Caco-2 (cell line): ENCODE data around the gene C5AR2. TPM values are rescaled to one million over a fixed set of nuclear protein-coding genes. Genes with fewer than 3 reads are reported as not detected.

Source experiments
- BruUV-seq: library from RNA; stranded (reverse); fragments of 400-500 nt; replicated peaks from 2 replicates; lab custom pipeline; 2021; lab: Mats Ljungman, UMichigan
- CTCF ChIA-PET: fragments of 300-600 bp; sonication (Branson Sonifier 250); formaldehyde crosslinking; loops from one replicate; lab custom pipeline; 2022; ENCODE audit warnings: antibody characterized with exemption; lab: Charles Lee
- POLR2A ChIA-PET: fragments of 300-600 bp; sonication (Branson Sonifier 250); formaldehyde crosslinking; loops from one replicate; lab custom pipeline; 2022; ENCODE audit warnings: antibody characterized with exemption; lab: Charles Lee
- DNase-seq, 2 experiments: peaks; one replicate each; pipeline versions ENCODE4 v3.0.0 to v3.0.0-alpha.2; 2020 to 2022
- H3K27me3 ChIP-seq: replicated peaks from 2 replicates; pipeline ENCODE4 v1.6.0; 2011; ENCODE audit warnings: low read length; ENCODE audit not compliant: control insufficient read depth, insufficient read depth
- H3K36me3 ChIP-seq: 2 replicates; pipeline ENCODE4 v1.5.1; 2011; ENCODE audit warnings: low read length; ENCODE audit not compliant: control insufficient read depth, insufficient read depth
- H3K4me1 ChIP-seq: fragments of 250-450 bp; sonication (Bioruptor Pico); 2 replicates; pipeline ENCODE4 v1.5.1; 2020; ENCODE audit warnings: mild to moderate bottlenecking
- H3K4me3 ChIP-seq: 2 replicates; pipeline ENCODE4 v1.5.1; 2011; ENCODE audit warnings: low read depth, mild to moderate bottlenecking, control low read depth, low read length
- H3K9me3 ChIP-seq: fragments of 250-450 bp; sonication (Bioruptor Pico); 2 replicates; pipeline ENCODE4 v1.5.1; 2020; ENCODE audit warnings: mild to moderate bottlenecking, moderate library complexity
- H3K27ac Mint-ChIP-seq: one replicate; pipeline ENCODE4 v1.8.0; 2022; ENCODE audit warnings: mixed read lengths; ENCODE audit not compliant: unreplicated experiment
- H3K27me3 Mint-ChIP-seq: one replicate; pipeline ENCODE4 v1.8.0; 2022; ENCODE audit warnings: mixed read lengths; ENCODE audit not compliant: insufficient read depth, unreplicated experiment
- H3K36me3 Mint-ChIP-seq: one replicate; pipeline ENCODE4 v1.8.0; 2022; ENCODE audit warnings: mild to moderate bottlenecking, mixed read lengths; ENCODE audit not compliant: insufficient read depth, unreplicated experiment
- H3K4me1 Mint-ChIP-seq: one replicate; pipeline ENCODE4 v1.8.0; 2022; ENCODE audit warnings: low read depth, mixed read lengths; ENCODE audit not compliant: unreplicated experiment
- H3K4me3 Mint-ChIP-seq: one replicate; pipeline ENCODE4 v1.8.0; 2022; ENCODE audit warnings: mild to moderate bottlenecking, moderate library complexity, mixed read lengths; ENCODE audit not compliant: unreplicated experiment
- H3K9me3 Mint-ChIP-seq: one replicate; pipeline ENCODE4 v1.8.0; 2022; ENCODE audit warnings: mixed read lengths; ENCODE audit not compliant: unreplicated experiment
- intact Hi-C: fragments of 100-400 bp; cut with micrococcal nuclease; formaldehyde crosslinking; loops from one replicate; pipeline ENCODE4 v1.10.0; 2022; ENCODE audit not compliant: unreplicated experiment
- total RNA-seq: library from RNA; stranded (reverse); gene quantifications from 2 replicates; pipeline ENCODE4 v1.2.3, GENCODE V29; 2022
- TF ChIP-seq, protein P1 (sequence below), 2 experiments: fragments of 200-600 bp in 1 of 2; IDR thresholded peaks; 1 replicate in 1 of 2; 2 replicates in 1 of 2; pipeline versions ENCODE4 v1.5.1 to v1.8.0; 2011 to 2022; ENCODE audit warnings: antibody characterized with exemption in 1 of 2, control low read depth in 1 of 2, inconsistent platforms in 1 of 2, low read depth in 1 of 2, low read length in 1 of 2, mild to moderate bottlenecking in 1 of 2, moderate library complexity in 1 of 2; ENCODE audit not compliant: insufficient read depth in 1 of 2, severe bottlenecking in 1 of 2, unreplicated experiment in 1 of 2

C5AR2 gene
- total RNA-seq, 1 experiment from 2014 or later = not detected

DNA sequence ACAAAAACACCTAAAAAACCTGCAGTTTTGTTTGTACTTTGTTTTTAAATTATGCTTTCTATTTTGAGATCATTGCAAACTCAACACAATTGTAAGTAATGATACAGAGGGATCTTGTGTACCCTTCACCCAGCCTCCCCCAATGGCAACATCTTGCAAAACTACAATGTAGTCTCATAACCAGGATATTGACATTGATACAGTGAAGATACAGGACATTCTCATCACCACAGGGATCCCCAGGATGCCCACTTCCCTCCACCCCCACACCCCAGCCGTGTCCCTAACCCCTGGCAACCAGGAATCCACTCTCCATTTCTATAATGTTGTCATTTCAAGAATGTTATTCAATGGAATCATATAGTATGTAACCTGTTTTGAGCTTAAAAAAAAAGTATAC, 10.3 kb upstream of the C5AR2 start:
- TF ChIP-seq, protein P1, sequence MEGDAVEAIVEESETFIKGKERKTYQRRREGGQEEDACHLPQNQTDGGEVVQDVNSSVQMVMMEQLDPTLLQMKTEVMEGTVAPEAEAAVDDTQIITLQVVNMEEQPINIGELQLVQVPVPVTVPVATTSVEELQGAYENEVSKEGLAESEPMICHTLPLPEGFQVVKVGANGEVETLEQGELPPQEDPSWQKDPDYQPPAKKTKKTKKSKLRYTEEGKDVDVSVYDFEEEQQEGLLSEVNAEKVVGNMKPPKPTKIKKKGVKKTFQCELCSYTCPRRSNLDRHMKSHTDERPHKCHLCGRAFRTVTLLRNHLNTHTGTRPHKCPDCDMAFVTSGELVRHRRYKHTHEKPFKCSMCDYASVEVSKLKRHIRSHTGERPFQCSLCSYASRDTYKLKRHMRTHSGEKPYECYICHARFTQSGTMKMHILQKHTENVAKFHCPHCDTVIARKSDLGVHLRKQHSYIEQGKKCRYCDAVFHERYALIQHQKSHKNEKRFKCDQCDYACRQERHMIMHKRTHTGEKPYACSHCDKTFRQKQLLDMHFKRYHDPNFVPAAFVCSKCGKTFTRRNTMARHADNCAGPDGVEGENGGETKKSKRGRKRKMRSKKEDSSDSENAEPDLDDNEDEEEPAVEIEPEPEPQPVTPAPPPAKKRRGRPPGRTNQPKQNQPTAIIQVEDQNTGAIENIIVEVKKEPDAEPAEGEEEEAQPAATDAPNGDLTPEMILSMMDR (IDR thresholded peaks at IDR 0.05; ENCODE audit: insufficient read depth in 1 of 2, low read depth in 1 of 2, low read length in 1 of 2, severe bottlenecking in 1 of 2, unreplicated experiment in 1 of 2) = no peak
- BruUV-seq = no TSS peak
- intact Hi-C loops = no loop called here
- Mint-ChIP-seq H3K9me3 (peaks cover 9% of the 10 kb centered on the region), H3K27me3 (peaks cover 3% of the 10 kb centered on the region), H3K4me1 (no peaks in the 10 kb centered on the region), H3K4me3 (no peak overlapping the region), H3K36me3 (no peaks in the 10 kb centered on the region), H3K27ac (no peak overlapping the region)
- H3K4me1 ChIP-seq = no peaks in the 10 kb centered on the region
- ChIA-PET POLR2A (no interaction called here), CTCF (no interaction called here)
- no peak for DNase-seq
- H3K36me3 ChIP-seq = no peaks in the 10 kb centered on the region
- no peaks in the 10 kb centered on the region for H3K27me3 ChIP-seq
- H3K4me3 ChIP-seq = no peak overlapping the region
- H3K9me3 ChIP-seq = peaks cover 5% of the 10 kb centered on the region; the same call in 1 of the 2 replicates

DNA sequence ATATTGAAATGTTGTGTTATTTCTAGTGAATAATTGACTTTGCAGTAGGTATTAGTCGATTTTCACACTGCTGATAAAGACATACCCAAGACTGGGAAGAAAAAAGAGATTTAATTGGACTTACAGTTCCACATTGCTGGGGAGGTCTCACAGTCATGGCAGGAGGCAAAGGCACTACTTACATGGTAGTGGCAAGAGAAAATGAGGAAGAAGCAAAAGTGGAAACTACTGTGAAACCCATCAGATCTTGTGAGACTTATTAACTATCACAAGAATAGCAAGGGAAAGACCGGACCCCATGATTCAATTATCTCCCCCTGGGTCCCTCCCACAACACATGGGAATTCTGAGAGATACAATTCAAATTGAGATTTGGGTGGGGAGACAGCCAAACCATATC, 9.9 kb upstream of the C5AR2 start:
- CTCF ChIA-PET = no interaction called here
- H3K9me3 ChIP-seq = peaks cover 5% of the 10 kb centered on the region; the same call in 1 of the 2 replicates
- Mint-ChIP-seq H3K4me3 (no peak overlapping the region), H3K9me3 (peaks cover 9% of the 10 kb centered on the region), H3K4me1 (no peaks in the 10 kb centered on the region), H3K27me3 (peaks cover 3% of the 10 kb centered on the region), H3K27ac (no peak overlapping the region), H3K36me3 (no peaks in the 10 kb centered on the region)
- intact Hi-C loops = no loop called here
- POLR2A ChIA-PET = no interaction called here
- TF ChIP-seq, protein P1 (IDR thresholded peaks at IDR 0.05; ENCODE audit: insufficient read depth in 1 of 2, low read depth in 1 of 2, low read length in 1 of 2, severe bottlenecking in 1 of 2, unreplicated experiment in 1 of 2) = no peak
- no peak for DNase-seq
- H3K4me3 ChIP-seq = no peak overlapping the region
- no TSS peak for BruUV-seq
- no peaks in the 10 kb centered on the region for H3K36me3 ChIP-seq
- no peaks in the 10 kb centered on the region for H3K27me3 ChIP-seq
- no peaks in the 10 kb centered on the region for H3K4me1 ChIP-seq

DNA sequence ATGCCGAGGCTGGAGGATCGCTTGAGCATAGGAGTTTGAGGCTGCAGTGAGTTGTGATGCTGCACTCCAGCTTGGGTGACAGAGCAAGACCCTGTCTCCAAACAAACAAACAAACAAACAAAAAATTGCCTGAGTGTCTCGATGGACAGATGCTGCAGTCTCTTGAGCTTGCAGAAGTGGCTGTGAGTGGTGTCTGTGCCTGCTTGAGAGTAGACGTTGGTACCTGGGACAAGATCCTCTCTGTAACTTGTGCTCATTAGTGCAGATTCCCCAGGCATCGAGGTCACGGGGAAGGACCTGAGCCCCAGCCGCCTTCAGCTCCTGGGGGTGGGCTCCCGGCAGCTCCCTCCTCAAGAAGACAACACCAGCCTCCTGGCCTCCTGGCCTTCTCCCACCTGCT, 8.6 kb upstream of the C5AR2 start:
- no peaks in the 10 kb centered on the region for H3K4me1 ChIP-seq
- CTCF ChIA-PET = interaction anchor here (0.6 kb wide), 1 partner anchor 26 kb away, joined by 4 read pairs; no protein-coding TSS in a partner anchor
- Mint-ChIP-seq H3K36me3 (no peaks in the 10 kb centered on the region), H3K4me1 (no peaks in the 10 kb centered on the region), H3K4me3 (no peak overlapping the region), H3K27me3 (peaks cover 3% of the 10 kb centered on the region), H3K27ac (no peak overlapping the region), H3K9me3 (peaks cover 9% of the 10 kb centered on the region)
- no TSS peak for BruUV-seq
- no peak for DNase-seq
- TF ChIP-seq, protein P1 (IDR thresholded peaks at IDR 0.05; ENCODE audit: insufficient read depth in 1 of 2, low read depth in 1 of 2, low read length in 1 of 2, severe bottlenecking in 1 of 2, unreplicated experiment in 1 of 2) = no peak
- intact Hi-C loops = no loop called here
- no peaks in the 10 kb centered on the region for H3K27me3 ChIP-seq
- H3K4me3 ChIP-seq = no peak overlapping the region
- peaks cover 5% of the 10 kb centered on the region; the same call in 1 of the 2 replicates for H3K9me3 ChIP-seq
- POLR2A ChIA-PET = no interaction called here
- H3K36me3 ChIP-seq = no peaks in the 10 kb centered on the region
